ENCODE results near the gene HESX1. TPM values are rescaled to one million over a fixed set of nuclear protein-coding genes. Genes with fewer than 3 reads are reported as not detected.

Gene HESX1
- total RNA-seq, 4 donors from 2014 or later, result not detected

GRCh38 chr3:57154470-57155309 is 45.1 kb downstream of the HESX1 start:
- DNase-seq, result no peak
- intact Hi-C loops (cut with DNase I; ENCODE audit: low total_unique reads), result no loop called here
- no peak overlapping the region for H3K4me3 ChIP-seq
- no peaks in the 10 kb centered on the region for H3K9me3 ChIP-seq
- H3K27ac ChIP-seq, result peak overlapping the region; percentile 86 to 87
- no peaks in the 10 kb centered on the region for H3K27me3 ChIP-seq
- TF ChIP-seq POLR2A (IDR thresholded peaks at IDR 0.05) (no peak), CTCF (IDR thresholded peaks at IDR 0.05) (no peak)
- no peaks in the 10 kb centered on the region for H3K36me3 ChIP-seq
- peaks cover 14 to 37% of the 10 kb centered on the region in 2 donors for H3K4me1 ChIP-seq

GRCh38 chr3:57152151-57153143 is 47.3 kb downstream of the HESX1 start:
- intact Hi-C loops (cut with DNase I; ENCODE audit: low total_unique reads), result no loop called here
- Histone ChIP-seq H3K4me3 (peak overlapping the region; percentile 3 to 6), H3K36me3 (no peaks in the 10 kb centered on the region), H3K4me1 (peaks cover 0 to 27% of the 10 kb centered on the region in 2 donors), H3K27me3 (no peaks in the 10 kb centered on the region), H3K27ac (peak overlapping the region; percentile 82 to 83), H3K9me3 (no peaks in the 10 kb centered on the region)
- DNase-seq, result peak in 1 of 2 donors; percentile 41
- TF ChIP-seq CTCF (IDR thresholded peaks at IDR 0.05) (peak in 3 of 4 experiments; percentile 11 to 42 (median 29)), POLR2A (IDR thresholded peaks at IDR 0.05) (no peak)

GRCh38 chr3:57151749-57152148 is 48.0 kb downstream of the HESX1 start:
- no peaks in the 10 kb centered on the region for H3K36me3 ChIP-seq
- DNase-seq, result no peak
- H3K27ac ChIP-seq, result peak overlapping the region; percentile 82 to 83
- H3K4me3 ChIP-seq, result peak overlapping the region; percentile 3 to 6
- peaks cover 0 to 20% of the 10 kb centered on the region in 2 donors for H3K4me1 ChIP-seq
- no peaks in the 10 kb centered on the region for H3K9me3 ChIP-seq
- no peak for TF ChIP-seq POLR2A (IDR thresholded peaks at IDR 0.05)
- TF ChIP-seq CTCF (IDR thresholded peaks at IDR 0.05), result no peak
- intact Hi-C loops (cut with DNase I; ENCODE audit: low total_unique reads), result no loop called here
- no peaks in the 10 kb centered on the region for H3K27me3 ChIP-seq

GRCh38 chr3:57151021-57151449 is 48.7 kb downstream of the HESX1 start:
- Histone ChIP-seq H3K27me3 (no peaks in the 10 kb centered on the region), H3K4me3 (no peak overlapping the region), H3K4me1 (peaks cover 0 to 19% of the 10 kb centered on the region in 2 donors), H3K27ac (peak overlapping the region; percentile 82 to 83), H3K9me3 (no peaks in the 10 kb centered on the region), H3K36me3 (no peaks in the 10 kb centered on the region)
- TF ChIP-seq CTCF (IDR thresholded peaks at IDR 0.05) (no peak), POLR2A (IDR thresholded peaks at IDR 0.05) (no peak)
- DNase-seq, result no peak
- intact Hi-C loops (cut with DNase I; ENCODE audit: low total_unique reads), result no loop called here

Measured in uterus (tissue), 4 donors.